GM12878 (cell line): ENCODE measurements around the gene IFITM5. TPM values are rescaled to one million over a fixed set of nuclear protein-coding genes. Genes with fewer than 3 reads are reported as not detected.

Experiments used
- ATF2 ChIP-seq: IDR thresholded peaks from 2 replicates; pipeline ENCODE4 v1.6.1; 2012; ENCODE audit warnings: low read length, inconsistent platforms
- ATF7 ChIP-seq: fragments of 450-650 bp; IDR thresholded peaks from 2 replicates; pipeline ENCODE4 v1.6.1; 2016; ENCODE audit warnings: low read depth, mild to moderate bottlenecking
- EGR1 ChIP-seq, 2 experiments: IDR thresholded peaks; 1 replicate in 1 of 2; 2 replicates in 1 of 2; pipeline ENCODE4 v1.6.1; 2011 to 2012; ENCODE audit warnings: low read depth in 2 of 2, low read length in 2 of 2, borderline replicate concordance in 1 of 2, mild to moderate bottlenecking in 1 of 2, moderate library complexity in 1 of 2
- ELK1 ChIP-seq: IDR thresholded peaks from 2 replicates; pipeline ENCODE4 v1.6.1; 2012; ENCODE audit warnings: low read depth, low read length, improper control_type of control experiment
- MXI1 ChIP-seq: fragments of 150-350 bp; IDR thresholded peaks from 2 replicates; pipeline ENCODE4 v1.6.1; 2011; ENCODE audit warnings: low read depth, mild to moderate bottlenecking, inconsistent platforms, low read length, improper control_type of control experiment
- NR2C1 ChIP-seq: fragments of 450-650 bp; IDR thresholded peaks from 2 replicates; pipeline ENCODE4 v1.6.1; 2017; ENCODE audit warnings: antibody characterized with exemption, mild to moderate bottlenecking, moderate library complexity
- PKNOX1 ChIP-seq: fragments of 450-650 bp; IDR thresholded peaks from 2 replicates; pipeline ENCODE4 v1.6.1; 2016; ENCODE audit warnings: mild to moderate bottlenecking
- RAD51 ChIP-seq: fragments of 450-650 bp; IDR thresholded peaks from 2 replicates; pipeline ENCODE4 v1.6.1; 2016; ENCODE audit warnings: moderate library complexity, mild to moderate bottlenecking, inconsistent platforms
- RBBP5 ChIP-seq: fragments of 200-600 bp; sonication (generic); conservative IDR thresholded peaks from 2 replicates; pipeline ENCODE4 v1.6.1; 2016
- RUNX3 ChIP-seq: IDR thresholded peaks from 2 replicates; pipeline ENCODE4 v1.6.1; 2012; ENCODE audit warnings: low read length, inconsistent platforms
- SREBF2 ChIP-seq: IDR thresholded peaks from 2 replicates; pipeline ENCODE4 v1.6.1; 2012; ENCODE audit warnings: mild to moderate bottlenecking, low read length
- polyA plus RNA-seq, 11 experiments: library from polyadenylated mRNA; depleted of rRNA in 4 of 11; unstranded in 6 of 11; stranded (reverse) in 5 of 11; fragments of >200 nt; fragmentation: Nextera tagmentation in 4 of 11; fragmentation: Illumina TruSeq in 1 of 11; extraction: Ambion mirVana in 4 of 11; extraction: Trizol in 1 of 11; gene quantifications; 1 replicate in 1 of 11; 2 replicates in 10 of 11; pipeline versions ENCODE4 v1.2.1 to v1.2.3, GENCODE V29; 2011 to 2016; ENCODE audit warnings: inconsistent platforms in 2 of 11, missing spikeins in 2 of 11, low read depth in 1 of 11
- total RNA-seq, 4 experiments: library from RNA; depleted of rRNA in 3 of 4; stranded (reverse); fragments of >200 nt in 3 of 4; fragmentation: Illumina TruSeq in 1 of 4; extraction: Trizol in 1 of 4; gene quantifications; 2 replicates each; pipeline versions ENCODE4 v1.2.1 to v1.2.3, GENCODE V29; 2013 to 2021

The IFITM5 gene
- total and polyA plus RNA-seq, 10 of the 15 experiments (the other 5 are each of a cell fraction or from before 2014, with no cell fraction given) = not detected

GRCh38 chr11:256952-257737, 42.2 kb downstream of the IFITM5 start (continued):
- TF ChIP-seq PKNOX1 = no peak
- TF ChIP-seq RAD51 = no peak
- TF ChIP-seq ELK1 = no peak
- TF ChIP-seq ATF2 = no peak
- TF ChIP-seq ATF7 = 0 out of 2 replicates have a peak, but pooled peaks have one; percentile 23
- TF ChIP-seq NR2C1 = no peak
- peak; percentile 83 for TF ChIP-seq RUNX3
- no peak for TF ChIP-seq SREBF2
- TF ChIP-seq EGR1 (IDR thresholded peaks at IDR 0.05; ENCODE audit: borderline replicate concordance in 1 of 2, low read depth in 2 of 2, low read length in 2 of 2) = no peak
- TF ChIP-seq MXI1 = no peak
- no peak for TF ChIP-seq RBBP5
